ENCODE measurements around the gene CFHR4.
"Not testable (repeated sequence)": the region's sequence is repeated elsewhere in the genome, so short reads cannot be mapped to it uniquely, and the experiment has no call there.

Gene CFHR4

GRCh38 chr1:196887515-196888239, at the start of gene CFHR4:
CFHR4 (plus strand) TSS chr1:196888052; CDS start chr1:196888151, 99 bp downstream.
- no peaks in the 10 kb centered on the region for H3K36me3 ChIP-seq (ENCODE audit: control insufficient read depth, low read length)
- H3K27me3 ChIP-seq (ENCODE audit: control insufficient read depth, low read length) = no peaks in the 10 kb centered on the region
- no peaks in the 10 kb centered on the region for H3F3A ChIP-seq (ENCODE audit: control insufficient read depth, insufficient read depth)
- H3K9me3 ChIP-seq (ENCODE audit: control insufficient read depth, insufficient read depth, low read length) = no peaks in the 10 kb centered on the region
- no peaks in the 10 kb centered on the region for H3K79me2 ChIP-seq (ENCODE audit: control insufficient read depth, low read length)
- no peaks in the 10 kb centered on the region for H3K4me1 ChIP-seq (ENCODE audit: control insufficient read depth, low read length)
- H3K9me2 ChIP-seq (replicated peaks; ENCODE audit: control insufficient read depth, low read length) = no peaks in the 10 kb centered on the region
- no peak for TF ChIP-seq EZH2phosphoT487 (IDR thresholded peaks at IDR 0.05; ENCODE audit: borderline replicate concordance, low read length)
- TF ChIP-seq, protein P1, sequence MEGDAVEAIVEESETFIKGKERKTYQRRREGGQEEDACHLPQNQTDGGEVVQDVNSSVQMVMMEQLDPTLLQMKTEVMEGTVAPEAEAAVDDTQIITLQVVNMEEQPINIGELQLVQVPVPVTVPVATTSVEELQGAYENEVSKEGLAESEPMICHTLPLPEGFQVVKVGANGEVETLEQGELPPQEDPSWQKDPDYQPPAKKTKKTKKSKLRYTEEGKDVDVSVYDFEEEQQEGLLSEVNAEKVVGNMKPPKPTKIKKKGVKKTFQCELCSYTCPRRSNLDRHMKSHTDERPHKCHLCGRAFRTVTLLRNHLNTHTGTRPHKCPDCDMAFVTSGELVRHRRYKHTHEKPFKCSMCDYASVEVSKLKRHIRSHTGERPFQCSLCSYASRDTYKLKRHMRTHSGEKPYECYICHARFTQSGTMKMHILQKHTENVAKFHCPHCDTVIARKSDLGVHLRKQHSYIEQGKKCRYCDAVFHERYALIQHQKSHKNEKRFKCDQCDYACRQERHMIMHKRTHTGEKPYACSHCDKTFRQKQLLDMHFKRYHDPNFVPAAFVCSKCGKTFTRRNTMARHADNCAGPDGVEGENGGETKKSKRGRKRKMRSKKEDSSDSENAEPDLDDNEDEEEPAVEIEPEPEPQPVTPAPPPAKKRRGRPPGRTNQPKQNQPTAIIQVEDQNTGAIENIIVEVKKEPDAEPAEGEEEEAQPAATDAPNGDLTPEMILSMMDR (IDR thresholded peaks at IDR 0.05; ENCODE audit: low read depth, low read length, poor library complexity, severe bottlenecking) = no peak
- no peak within 1 kb of the TSS for H3K4me3 ChIP-seq (ENCODE audit: low read length)
- no peaks in the 10 kb centered on the region for H4K20me1 ChIP-seq (ENCODE audit: control insufficient read depth, insufficient read depth, low read depth, low read length)
- H3K4me2 ChIP-seq (ENCODE audit: low read length) = no peak within 1 kb of the TSS
- H3K27ac ChIP-seq (ENCODE audit: low read depth, low read length) = no peak within 1 kb of the TSS

GRCh38 chr1:196849613-196850492, 38.0 kb upstream of the CFHR4 start:
- H3K9me3 ChIP-seq (ENCODE audit: control insufficient read depth, insufficient read depth, low read length); H3K9me2 ChIP-seq (replicated peaks; ENCODE audit: control insufficient read depth, low read length); H3K27ac ChIP-seq (ENCODE audit: low read depth, low read length); H3K79me2 ChIP-seq (ENCODE audit: control insufficient read depth, low read length); H4K20me1 ChIP-seq (ENCODE audit: control insufficient read depth, insufficient read depth, low read depth, low read length); H3K36me3 ChIP-seq (ENCODE audit: control insufficient read depth, low read length); H3F3A ChIP-seq (ENCODE audit: control insufficient read depth, insufficient read depth); H3K4me2 ChIP-seq (ENCODE audit: low read length); H3K4me3 ChIP-seq (ENCODE audit: low read length); H3K27me3 ChIP-seq (ENCODE audit: control insufficient read depth, low read length); H3K4me1 ChIP-seq (ENCODE audit: control insufficient read depth, low read length): not testable (repeated sequence)

DNA sequence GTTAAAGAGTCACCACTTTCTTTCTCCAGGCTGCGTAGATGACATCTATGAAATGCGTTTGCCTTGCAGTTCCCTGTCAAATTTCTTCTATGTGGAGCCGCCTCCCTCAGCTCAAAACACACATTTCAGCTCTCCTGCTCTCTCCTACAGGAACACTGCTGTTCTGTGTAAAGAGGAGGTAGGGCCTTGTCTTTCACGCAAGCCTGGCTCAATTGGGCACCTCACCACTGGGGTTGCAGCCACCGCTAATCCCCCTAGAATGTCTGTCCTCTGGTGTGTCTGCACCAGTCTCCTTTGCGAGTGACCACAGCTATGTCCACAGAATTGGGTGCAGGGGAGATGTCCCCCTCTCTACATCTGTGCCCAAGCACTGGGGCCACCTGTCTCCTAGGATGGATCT, 31.8 kb upstream of the CFHR4 start:
- H4K20me1 ChIP-seq (ENCODE audit: control insufficient read depth, insufficient read depth, low read depth, low read length) = no peaks in the 10 kb centered on the region
- no peak overlapping the region for H3K4me2 ChIP-seq (ENCODE audit: low read length)
- no peak overlapping the region for H3K27ac ChIP-seq (ENCODE audit: low read depth, low read length)
- H3K4me3 ChIP-seq (ENCODE audit: low read length) = no peak overlapping the region
- no peaks in the 10 kb centered on the region for H3K4me1 ChIP-seq (ENCODE audit: control insufficient read depth, low read length)
- no peaks in the 10 kb centered on the region for H3K36me3 ChIP-seq (ENCODE audit: control insufficient read depth, low read length)
- H3K9me2 ChIP-seq (replicated peaks; ENCODE audit: control insufficient read depth, low read length) = no peaks in the 10 kb centered on the region
- no peaks in the 10 kb centered on the region for H3K9me3 ChIP-seq (ENCODE audit: control insufficient read depth, insufficient read depth, low read length)
- H3F3A ChIP-seq (ENCODE audit: control insufficient read depth, insufficient read depth) = no peaks in the 10 kb centered on the region
- no peaks in the 10 kb centered on the region for H3K79me2 ChIP-seq (ENCODE audit: control insufficient read depth, low read length)
- TF ChIP-seq EZH2phosphoT487 (IDR thresholded peaks at IDR 0.05; ENCODE audit: borderline replicate concordance, low read length) = no peak
- TF ChIP-seq, protein P1 (IDR thresholded peaks at IDR 0.05; ENCODE audit: low read depth, low read length, poor library complexity, severe bottlenecking) = no peak
- no peaks in the 10 kb centered on the region for H3K27me3 ChIP-seq (ENCODE audit: control insufficient read depth, low read length)

- TF ChIP-seq, protein P1 (IDR thresholded peaks at IDR 0.05; ENCODE audit: low read depth, low read length, poor library complexity, severe bottlenecking) = no peak
- TF ChIP-seq EZH2phosphoT487 (IDR thresholded peaks at IDR 0.05; ENCODE audit: borderline replicate concordance, low read length) = no peak
- Histone ChIP-seq H3K36me3 (ENCODE audit: control insufficient read depth, low read length) (no peaks in the 10 kb centered on the region), H3K9me3 (ENCODE audit: control insufficient read depth, insufficient read depth, low read length) (no peaks in the 10 kb centered on the region), H3K4me1 (ENCODE audit: control insufficient read depth, low read length) (no peaks in the 10 kb centered on the region), H3K27me3 (ENCODE audit: control insufficient read depth, low read length) (no peaks in the 10 kb centered on the region), H3K9me2 (replicated peaks; ENCODE audit: control insufficient read depth, low read length) (no peaks in the 10 kb centered on the region), H4K20me1 (ENCODE audit: control insufficient read depth, insufficient read depth, low read depth, low read length) (no peaks in the 10 kb centered on the region), H3F3A (ENCODE audit: control insufficient read depth, insufficient read depth) (no peaks in the 10 kb centered on the region), H3K79me2 (ENCODE audit: control insufficient read depth, low read length) (no peaks in the 10 kb centered on the region), H3K4me3 (ENCODE audit: low read length) (no peak overlapping the region), H3K4me2 (ENCODE audit: low read length) (no peak overlapping the region), H3K27ac (ENCODE audit: low read depth, low read length) (no peak overlapping the region)
Observed at GRCh38 chr1:196857188-196857587, 30.7 kb upstream of the CFHR4 start.

All from DOHH2 (cell line).